HCT116 (cell line): ENCODE results near the gene NFKBIZ.
"Not testable (repeated sequence)": the region's sequence is repeated elsewhere in the genome, so short reads cannot be mapped to it uniquely, and the experiment has no call there.

ENCODE experiments used
- EZH2 ChIP-seq: fragments of 200-600 bp; sonication (generic); IDR thresholded peaks from 2 replicates; pipeline ENCODE4 v1.6.1; 2017; ENCODE audit warnings: antibody characterized with exemption, mixed run types
- YY1 ChIP-seq: IDR thresholded peaks from 2 replicates; pipeline ENCODE4 v1.6.1; 2011; ENCODE audit warnings: low read length, low read depth, moderate library complexity, mild to moderate bottlenecking; ENCODE audit not compliant: insufficient replicate concordance; ENCODE audit errors: extremely low read depth
- TF ChIP-seq, protein P1 (sequence below): IDR thresholded peaks from 2 replicates; pipeline ENCODE4 v1.6.1; 2011; ENCODE audit warnings: mild to moderate bottlenecking, low read length, moderate library complexity; ENCODE audit not compliant: insufficient replicate concordance; ENCODE audit errors: extremely low read depth

DNA sequence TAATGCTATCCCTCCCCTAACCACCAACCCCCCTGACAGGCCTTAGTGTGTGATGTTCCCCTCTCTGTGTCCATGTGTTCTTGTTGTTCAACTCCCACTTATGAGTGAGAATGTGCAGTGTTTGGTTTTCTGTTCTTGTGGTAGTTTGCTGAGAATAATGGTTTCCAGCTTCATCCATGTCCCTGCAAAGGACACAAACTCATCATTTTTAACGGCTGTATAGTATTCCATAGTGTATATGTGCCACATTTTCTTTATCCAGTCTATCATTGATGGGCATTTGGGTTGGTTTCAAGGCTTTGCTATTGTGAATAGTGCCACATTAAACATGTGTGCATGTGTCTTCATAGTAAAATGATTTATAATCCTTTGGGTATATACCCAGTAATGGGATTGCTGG, 56.3 kb downstream of the NFKBIZ start:
- TF ChIP-seq, protein P1, sequence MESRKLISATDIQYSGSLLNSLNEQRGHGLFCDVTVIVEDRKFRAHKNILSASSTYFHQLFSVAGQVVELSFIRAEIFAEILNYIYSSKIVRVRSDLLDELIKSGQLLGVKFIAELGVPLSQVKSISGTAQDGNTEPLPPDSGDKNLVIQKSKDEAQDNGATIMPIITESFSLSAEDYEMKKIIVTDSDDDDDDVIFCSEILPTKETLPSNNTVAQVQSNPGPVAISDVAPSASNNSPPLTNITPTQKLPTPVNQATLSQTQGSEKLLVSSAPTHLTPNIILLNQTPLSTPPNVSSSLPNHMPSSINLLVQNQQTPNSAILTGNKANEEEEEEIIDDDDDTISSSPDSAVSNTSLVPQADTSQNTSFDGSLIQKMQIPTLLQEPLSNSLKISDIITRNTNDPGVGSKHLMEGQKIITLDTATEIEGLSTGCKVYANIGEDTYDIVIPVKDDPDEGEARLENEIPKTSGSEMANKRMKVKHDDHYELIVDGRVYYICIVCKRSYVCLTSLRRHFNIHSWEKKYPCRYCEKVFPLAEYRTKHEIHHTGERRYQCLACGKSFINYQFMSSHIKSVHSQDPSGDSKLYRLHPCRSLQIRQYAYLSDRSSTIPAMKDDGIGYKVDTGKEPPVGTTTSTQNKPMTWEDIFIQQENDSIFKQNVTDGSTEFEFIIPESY = not testable (repeated sequence)
- not testable (repeated sequence) for TF ChIP-seq EZH2, YY1
